ENCODE results near the gene TRIL. TPM values are rescaled to one million over a fixed set of nuclear protein-coding genes. Genes with fewer than 3 reads are reported as not detected.

Gene TRIL
- total RNA-seq, 2 donors from 2014 or later: 1.3 to 1.6 TPM

DNA sequence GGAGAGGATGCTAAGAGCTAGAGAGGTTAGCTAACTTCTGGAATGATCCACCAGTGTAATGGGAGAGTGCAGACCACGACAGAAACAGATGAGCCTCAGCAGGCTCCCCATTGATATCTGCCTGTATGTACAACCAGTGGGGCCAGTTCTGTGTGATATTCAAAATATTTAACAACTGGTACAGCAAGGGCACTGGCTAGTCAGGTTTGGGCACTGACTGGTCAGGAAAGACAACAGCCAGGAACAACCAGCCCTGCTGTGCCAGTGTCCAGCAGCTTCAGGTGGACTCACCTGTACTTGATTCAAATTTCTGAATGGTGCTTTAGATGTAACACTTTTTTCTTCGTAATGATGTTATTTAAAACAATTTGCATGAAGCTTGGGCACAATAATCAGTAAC lies 5.9 kb upstream of the TRIL start:
- WGBS, 2 donors: 75 to 89% methylated on average over 2 of the region's 2 CpGs
- intact Hi-C loops (cut with DNase I): no loop called here

DNA sequence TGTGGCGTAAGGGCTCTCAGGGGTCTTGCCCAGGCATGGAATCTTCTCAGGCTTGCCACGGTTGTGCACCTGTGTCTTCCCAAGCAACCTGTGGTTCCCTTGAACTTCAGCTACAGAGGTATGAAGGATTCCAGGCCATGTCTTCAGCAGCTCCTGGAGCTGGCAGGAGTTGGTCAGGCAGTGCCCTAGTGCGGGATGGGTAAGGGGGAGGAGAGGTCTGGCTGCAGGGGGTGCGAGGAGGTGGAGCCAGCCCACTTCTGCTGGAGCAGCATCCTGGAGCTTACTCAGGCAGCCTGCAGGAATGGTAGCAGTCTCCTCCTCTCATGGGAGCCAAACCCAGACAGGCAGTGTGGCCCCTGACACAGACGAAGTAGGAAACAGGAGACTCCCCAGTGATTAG lies 3.8 kb upstream of the TRIL start:
- no peak for TF ChIP-seq POLR2A (IDR thresholded peaks at IDR 0.05)
- TF ChIP-seq, protein P1, sequence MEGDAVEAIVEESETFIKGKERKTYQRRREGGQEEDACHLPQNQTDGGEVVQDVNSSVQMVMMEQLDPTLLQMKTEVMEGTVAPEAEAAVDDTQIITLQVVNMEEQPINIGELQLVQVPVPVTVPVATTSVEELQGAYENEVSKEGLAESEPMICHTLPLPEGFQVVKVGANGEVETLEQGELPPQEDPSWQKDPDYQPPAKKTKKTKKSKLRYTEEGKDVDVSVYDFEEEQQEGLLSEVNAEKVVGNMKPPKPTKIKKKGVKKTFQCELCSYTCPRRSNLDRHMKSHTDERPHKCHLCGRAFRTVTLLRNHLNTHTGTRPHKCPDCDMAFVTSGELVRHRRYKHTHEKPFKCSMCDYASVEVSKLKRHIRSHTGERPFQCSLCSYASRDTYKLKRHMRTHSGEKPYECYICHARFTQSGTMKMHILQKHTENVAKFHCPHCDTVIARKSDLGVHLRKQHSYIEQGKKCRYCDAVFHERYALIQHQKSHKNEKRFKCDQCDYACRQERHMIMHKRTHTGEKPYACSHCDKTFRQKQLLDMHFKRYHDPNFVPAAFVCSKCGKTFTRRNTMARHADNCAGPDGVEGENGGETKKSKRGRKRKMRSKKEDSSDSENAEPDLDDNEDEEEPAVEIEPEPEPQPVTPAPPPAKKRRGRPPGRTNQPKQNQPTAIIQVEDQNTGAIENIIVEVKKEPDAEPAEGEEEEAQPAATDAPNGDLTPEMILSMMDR (IDR thresholded peaks at IDR 0.05): no peak
- Histone ChIP-seq H3K4me1 (peaks cover 12% of the 10 kb centered on the region), H3K9me3 (no peaks in the 10 kb centered on the region), H3K36me3 (replicated peaks in 1 of 2; ENCODE audit: insufficient read depth in 1 of 2, low read depth in 2 of 2) (no peaks in the 10 kb centered on the region), H3K27me3 (no peaks in the 10 kb centered on the region), H3K27ac (no peak overlapping the region), H3K4me3 (no peak overlapping the region)
- intact Hi-C loops (cut with DNase I): no loop called here
- ATAC-seq: no peak
- DNase-seq: no peak
- WGBS, 2 donors: 71 to 74% methylated on average over 5 of the region's 5 CpGs

More for the DNA sequence above, 5.9 kb upstream of the TRIL start:
- H3K27ac ChIP-seq: no peak overlapping the region
- no peaks in the 10 kb centered on the region for H3K9me3 ChIP-seq
- no peaks in the 10 kb centered on the region for H3K27me3 ChIP-seq
- H3K36me3 ChIP-seq (replicated peaks in 1 of 2; ENCODE audit: insufficient read depth in 1 of 2, low read depth in 2 of 2): no peaks in the 10 kb centered on the region
- DNase-seq: no peak
- ATAC-seq: no peak
- H3K4me1 ChIP-seq: no peaks in the 10 kb centered on the region
- no peak overlapping the region for H3K4me3 ChIP-seq
- TF ChIP-seq POLR2A (IDR thresholded peaks at IDR 0.05): no peak
- TF ChIP-seq, protein P1 (IDR thresholded peaks at IDR 0.05): no peak

DNA sequence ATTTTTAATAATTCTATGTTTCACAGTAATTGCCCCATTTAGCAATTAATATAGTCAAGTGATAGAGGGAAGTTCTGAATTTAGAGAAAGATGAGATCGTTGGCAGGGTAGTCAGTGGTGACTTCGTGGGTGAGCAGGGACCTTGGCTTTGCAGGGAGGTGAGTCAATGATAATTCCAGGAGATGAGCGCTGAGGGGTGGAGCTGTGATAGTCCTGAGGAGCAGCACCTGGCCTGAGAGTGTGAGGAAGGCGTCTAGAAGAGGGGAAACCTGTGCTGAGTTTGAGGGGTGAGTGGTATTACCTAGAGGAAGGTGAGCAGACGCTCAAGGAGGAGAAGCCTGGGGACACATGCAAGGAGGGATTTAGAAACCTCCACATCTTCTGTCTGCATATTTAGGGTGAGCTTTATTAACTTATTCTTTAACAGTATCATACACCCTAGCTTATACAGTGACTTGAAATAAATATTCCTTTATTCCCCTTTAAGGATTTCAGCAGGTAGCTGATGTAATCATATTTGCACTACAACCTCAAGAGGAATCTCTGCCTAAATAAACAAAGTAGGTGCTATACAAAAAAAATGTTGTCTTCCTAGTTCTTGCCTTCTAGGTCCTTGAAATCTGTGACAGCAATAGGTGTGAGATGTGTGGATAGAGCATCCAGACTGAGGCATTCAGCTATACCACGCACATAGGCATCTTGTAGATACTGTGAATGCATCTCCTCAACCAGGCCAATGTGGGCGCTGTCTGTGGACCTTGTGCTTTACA lies 2.1 kb upstream of the TRIL start:
- intact Hi-C loops (cut with DNase I): no loop called here
- no peak overlapping the region for H3K4me3 ChIP-seq
- no peaks in the 10 kb centered on the region for H3K36me3 ChIP-seq (replicated peaks in 1 of 2; ENCODE audit: insufficient read depth in 1 of 2, low read depth in 2 of 2)
- no peak for ATAC-seq
- H3K27me3 ChIP-seq: no peaks in the 10 kb centered on the region
- H3K4me1 ChIP-seq: peaks cover 28% of the 10 kb centered on the region
- H3K27ac ChIP-seq: no peak overlapping the region
- H3K9me3 ChIP-seq: no peaks in the 10 kb centered on the region
- TF ChIP-seq POLR2A (IDR thresholded peaks at IDR 0.05): no peak
- TF ChIP-seq, protein P1 (IDR thresholded peaks at IDR 0.05): no peak
- WGBS, 2 donors: 79 to 83% methylated on average over 7 of the region's 7 CpGs
- DNase-seq: no peak

DNA sequence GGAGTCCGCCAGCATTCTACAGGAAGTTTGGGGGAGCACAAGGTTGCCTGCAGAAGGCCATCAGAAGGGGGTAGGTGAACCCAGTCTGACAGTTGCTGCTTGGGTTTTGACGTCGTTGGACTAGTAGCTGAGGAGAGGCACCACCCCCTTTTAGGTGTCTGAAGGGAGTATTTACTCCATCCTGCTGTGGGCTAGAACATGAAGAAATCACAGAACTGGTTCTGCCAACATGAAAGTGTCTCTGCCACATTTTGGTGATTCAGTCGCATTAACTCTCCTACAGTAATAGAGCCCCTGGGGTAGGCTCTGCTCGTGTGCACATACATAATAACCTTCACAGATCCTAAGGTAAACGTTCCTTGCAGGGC lies 834 bp upstream of the TRIL start:
- Histone ChIP-seq H3K36me3 (replicated peaks in 1 of 2; ENCODE audit: insufficient read depth in 1 of 2, low read depth in 2 of 2) (no peaks in the 10 kb centered on the region), H3K4me3 (no peak overlapping the region), H3K9me3 (no peaks in the 10 kb centered on the region), H3K27me3 (no peaks in the 10 kb centered on the region), H3K4me1 (peaks cover 28% of the 10 kb centered on the region), H3K27ac (no peak overlapping the region)
- intact Hi-C loops (cut with DNase I): no loop called here
- ATAC-seq (no peak), DNase-seq (no peak)
- 73 to 89% methylated on average over 5 to 6 of the region's 6 CpGs for WGBS, 2 donors
- TF ChIP-seq, protein P1 (IDR thresholded peaks at IDR 0.05): no peak
- TF ChIP-seq POLR2A (IDR thresholded peaks at IDR 0.05): no peak

DNA sequence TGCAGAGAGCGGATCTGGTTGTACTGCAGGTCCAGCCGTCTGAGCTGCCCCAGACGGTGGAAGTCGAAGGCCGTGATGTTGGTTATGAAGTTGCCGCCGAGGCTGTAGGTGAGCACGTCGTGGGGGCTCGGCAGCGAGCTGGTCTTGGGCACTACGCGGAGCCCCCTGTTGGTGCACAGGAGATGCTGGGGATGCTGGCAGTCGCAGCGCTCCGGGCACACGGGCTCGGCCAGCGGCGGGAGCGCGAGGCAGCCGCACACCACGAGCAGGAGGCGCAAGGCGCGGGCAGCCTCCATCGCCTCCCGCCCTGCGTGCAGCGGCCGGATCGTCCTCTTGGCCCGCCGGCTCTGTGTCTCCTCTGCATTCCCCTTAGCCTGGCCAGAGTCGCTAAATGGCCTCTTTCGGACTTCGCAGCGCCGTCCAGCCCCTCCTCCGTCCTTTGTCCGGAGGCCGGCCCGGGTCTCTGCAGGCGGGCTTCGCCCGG lies 337 bp downstream of the TRIL start:
- no peak for TF ChIP-seq POLR2A (IDR thresholded peaks at IDR 0.05)
- TF ChIP-seq, protein P1 (IDR thresholded peaks at IDR 0.05): no peak
- no peaks in the 10 kb centered on the region for H3K36me3 ChIP-seq (replicated peaks in 1 of 2; ENCODE audit: insufficient read depth in 1 of 2, low read depth in 2 of 2)
- no peak overlapping the region for H3K4me3 ChIP-seq
- peaks cover 28% of the 10 kb centered on the region for H3K4me1 ChIP-seq
- H3K27ac ChIP-seq: peak overlapping the region in 1 of 4 donors; percentile 22
- intact Hi-C loops (cut with DNase I): no loop called here
- H3K27me3 ChIP-seq: no peaks in the 10 kb centered on the region
- WGBS, 2 donors: 7% methylated on average over 47 of the region's 47 CpGs; no CpG with 5 or more reads in 1 of the 2 donors
- ATAC-seq: no peak
- H3K9me3 ChIP-seq: no peaks in the 10 kb centered on the region
- DNase-seq: peak in 1 of 4 donors; percentile 21
